Neural progenitor cell (in vitro differentiated cells): ENCODE measurements around the gene PEPD.

ENCODE experiments used
- CTCF ChIP-seq: fragments of 200-600 bp; sonication (generic); IDR thresholded peaks from 2 replicates; pipeline ENCODE4 v1.5.1; 2017; ENCODE audit warnings: antibody characterized with exemption, mild to moderate bottlenecking
- EZH2 ChIP-seq: fragments of 200-600 bp; sonication (generic); IDR thresholded peaks from 2 replicates; pipeline ENCODE4 v1.6.1; 2017; ENCODE audit warnings: antibody characterized with exemption, mild to moderate bottlenecking, moderate library complexity
- EZH2phosphoT487 ChIP-seq: fragments of 200-600 bp; sonication (generic); IDR thresholded peaks from 2 replicates; pipeline ENCODE4 v1.6.1; 2017; ENCODE audit warnings: antibody characterized with exemption

DNA sequence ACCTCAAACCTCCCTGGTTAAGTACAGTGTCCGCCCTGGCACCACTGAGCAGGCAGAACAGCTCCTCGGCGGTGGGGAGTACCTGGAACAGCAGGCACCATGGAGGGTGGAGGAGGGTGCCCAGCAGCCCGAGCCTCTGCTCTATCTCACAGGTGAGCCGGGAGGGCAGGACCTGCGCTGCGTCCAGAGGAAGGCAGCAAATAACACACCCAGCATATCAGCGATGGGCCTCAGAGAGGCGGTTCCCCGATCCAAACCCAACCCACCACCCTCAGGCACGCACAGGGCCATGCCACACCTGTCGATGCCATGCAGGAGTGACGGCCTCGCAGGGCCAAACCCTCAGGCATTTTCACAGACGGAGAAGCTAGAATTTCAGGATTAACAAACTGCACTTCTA is 11.8 kb downstream of the PEPD start:
- TF ChIP-seq CTCF, result no peak
- no peak for TF ChIP-seq EZH2phosphoT487
- TF ChIP-seq EZH2, result no peak
